NCI-H2107 treated with DMSO at 0.1 percent for 48 hours (cell line): Measurements from ENCODE around the gene CFAP57.

ENCODE experiments used
- DNase-seq: peaks from one replicate; lab custom pipeline; 2025; ENCODE audit not compliant: unreplicated experiment; lab: John Stamatoyannopoulos, UW

Gene CFAP57

DNA sequence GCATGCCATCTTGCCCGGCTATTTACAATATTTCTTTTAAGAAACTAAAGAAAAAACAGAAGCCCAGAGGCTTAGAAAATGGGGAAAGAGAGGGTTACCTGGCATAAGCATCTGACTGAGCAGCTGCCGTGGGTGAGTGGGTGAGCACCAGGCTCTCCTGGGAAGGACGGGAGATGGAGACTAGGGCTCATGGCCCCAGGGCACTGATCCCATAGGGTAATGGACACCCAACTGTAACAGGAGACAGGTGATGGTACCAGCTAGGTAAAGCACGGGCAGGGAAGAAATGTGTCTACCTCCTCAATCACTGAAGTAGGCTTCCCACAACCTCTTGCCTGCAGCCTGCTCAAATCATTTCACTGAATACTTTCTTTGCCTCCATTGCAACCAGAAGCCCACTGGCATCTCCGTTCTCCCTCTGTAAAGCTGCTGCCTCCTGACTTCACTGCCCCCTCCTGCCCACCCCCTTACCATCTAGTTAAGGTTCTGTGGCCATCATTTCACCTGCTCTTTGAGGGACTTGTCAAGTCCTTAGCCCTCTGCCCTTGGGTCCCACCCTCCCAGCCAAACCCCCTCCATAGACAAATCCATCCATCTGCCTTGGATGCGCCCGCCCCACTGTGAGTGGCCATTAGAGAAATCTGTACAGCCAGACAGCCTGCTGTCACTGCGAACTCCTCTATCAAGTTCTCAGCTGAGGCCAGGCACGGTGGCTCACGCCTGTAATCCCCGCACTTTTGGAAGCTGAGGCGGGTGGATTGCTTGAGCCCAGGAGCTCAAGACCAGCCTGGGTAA lies 103.9 kb downstream of the CFAP57 start:
- no peak for DNase-seq

DNA sequence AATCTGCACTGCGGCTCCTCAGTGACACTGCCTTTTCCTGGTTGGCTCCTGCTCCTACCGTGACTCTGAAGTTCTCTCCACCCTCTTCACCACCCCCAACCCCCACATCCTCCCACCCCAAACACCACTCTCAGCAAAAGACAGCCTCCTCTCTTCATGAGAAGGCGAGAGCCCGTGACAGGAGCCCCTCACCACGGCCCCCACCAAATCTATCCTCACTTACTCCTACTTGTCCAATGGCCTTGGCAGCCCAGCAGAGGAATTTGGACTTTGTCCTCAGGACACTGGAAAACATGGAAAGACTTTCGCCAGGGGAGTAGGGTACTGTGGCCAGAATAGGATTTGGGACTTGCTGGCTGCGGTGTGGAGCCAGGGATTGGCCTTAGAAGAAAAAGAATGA lies 104.5 kb downstream of the CFAP57 start:
- no peak for DNase-seq

DNA sequence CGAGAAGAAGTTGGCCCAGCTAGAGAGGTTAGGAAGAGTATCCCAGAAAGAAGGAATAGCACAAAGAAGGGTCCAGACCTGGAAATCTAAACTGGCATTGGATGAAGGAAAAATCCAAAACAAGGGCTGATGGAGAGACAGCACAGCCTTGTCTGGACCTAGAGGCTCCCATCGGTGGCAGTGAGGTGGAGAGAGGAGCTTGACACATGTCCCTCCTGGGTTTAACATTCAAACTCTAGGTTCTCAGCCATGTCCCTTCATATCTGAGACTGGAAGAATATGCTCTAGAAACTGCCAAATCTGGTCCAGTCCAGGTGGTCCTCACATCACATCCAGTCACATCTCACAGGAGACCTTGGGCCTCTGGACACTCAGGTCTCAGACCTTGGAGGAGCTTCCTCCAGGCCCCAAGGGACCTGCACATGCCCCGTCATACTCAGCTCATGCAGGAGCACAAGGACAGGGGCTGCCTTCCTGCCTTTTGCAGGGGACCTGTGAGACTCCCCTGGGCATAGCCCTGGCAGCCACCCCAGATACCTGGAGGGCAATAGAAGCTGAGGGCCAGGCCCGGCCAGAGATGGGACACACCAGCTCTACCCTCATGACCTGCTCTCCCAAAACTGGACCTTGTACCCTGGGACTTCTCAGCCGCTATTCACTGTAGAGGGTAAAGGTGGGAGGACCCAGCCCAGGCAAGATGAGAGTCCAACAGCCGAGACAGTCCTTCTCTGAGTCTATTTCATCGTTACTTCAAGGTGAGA lies 105.2 kb downstream of the CFAP57 start:
- DNase-seq, result no peak

DNA sequence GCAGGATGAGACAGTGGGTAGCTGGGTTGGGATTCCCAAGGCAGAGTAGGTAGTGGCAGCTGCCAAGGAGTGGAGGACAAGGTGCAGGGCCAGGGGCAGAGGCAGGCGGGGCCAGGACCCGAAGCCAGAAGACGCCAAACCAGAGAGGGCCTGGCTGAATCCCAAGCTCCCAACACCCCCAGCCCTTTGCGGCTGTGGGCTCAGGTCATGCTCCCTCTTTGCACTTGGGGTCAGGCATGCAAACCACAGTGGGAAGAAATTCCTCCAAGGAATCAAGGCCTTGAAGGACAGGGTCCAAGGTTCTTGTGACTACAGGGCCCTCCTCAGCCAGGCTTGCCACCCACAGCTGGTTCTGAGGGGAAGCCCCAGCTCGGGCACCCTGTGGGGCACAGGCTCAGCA lies 107.0 kb downstream of the CFAP57 start:
- no peak for DNase-seq

DNA sequence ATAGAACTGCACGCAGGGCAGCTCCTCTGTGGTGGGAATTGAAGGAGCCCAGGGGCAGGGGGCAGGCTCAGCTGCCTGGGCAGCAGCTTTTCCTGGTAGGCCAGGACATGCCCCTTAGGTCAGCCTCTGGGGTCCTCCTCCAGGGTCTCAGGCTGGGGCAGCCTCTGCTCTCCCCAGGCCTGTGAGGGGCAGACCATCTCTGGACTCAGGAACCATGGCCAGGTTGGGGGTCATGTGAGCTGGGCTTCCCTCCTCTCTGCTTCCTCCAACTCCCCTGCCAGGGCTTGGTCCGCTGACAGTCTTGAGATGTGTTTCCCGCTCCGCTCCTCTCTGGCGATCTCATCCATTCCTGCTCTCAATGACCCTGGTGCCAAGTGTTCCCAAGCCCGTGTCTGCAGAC lies 107.5 kb downstream of the CFAP57 start:
- DNase-seq, result no peak

DNA sequence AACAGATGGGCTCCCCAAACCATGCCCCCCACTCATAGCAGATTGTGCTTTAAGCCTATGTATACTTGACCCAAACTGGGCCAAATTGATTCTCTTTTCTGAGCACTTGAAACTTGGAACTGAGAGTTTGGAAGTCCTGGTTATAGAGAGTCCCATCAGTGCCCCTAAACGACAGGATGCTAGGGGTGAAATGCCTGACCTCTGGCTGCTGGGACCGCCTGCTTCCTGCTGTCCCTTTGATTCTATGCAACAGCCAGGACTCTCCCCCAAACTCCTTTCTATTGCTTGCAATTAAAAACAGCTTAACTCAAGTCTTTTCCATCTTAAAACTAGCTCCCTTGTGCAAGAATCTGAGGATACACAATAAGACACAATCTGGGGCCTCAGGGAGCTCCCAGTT lies 108.6 kb downstream of the CFAP57 start:
- DNase-seq, result no peak

DNA sequence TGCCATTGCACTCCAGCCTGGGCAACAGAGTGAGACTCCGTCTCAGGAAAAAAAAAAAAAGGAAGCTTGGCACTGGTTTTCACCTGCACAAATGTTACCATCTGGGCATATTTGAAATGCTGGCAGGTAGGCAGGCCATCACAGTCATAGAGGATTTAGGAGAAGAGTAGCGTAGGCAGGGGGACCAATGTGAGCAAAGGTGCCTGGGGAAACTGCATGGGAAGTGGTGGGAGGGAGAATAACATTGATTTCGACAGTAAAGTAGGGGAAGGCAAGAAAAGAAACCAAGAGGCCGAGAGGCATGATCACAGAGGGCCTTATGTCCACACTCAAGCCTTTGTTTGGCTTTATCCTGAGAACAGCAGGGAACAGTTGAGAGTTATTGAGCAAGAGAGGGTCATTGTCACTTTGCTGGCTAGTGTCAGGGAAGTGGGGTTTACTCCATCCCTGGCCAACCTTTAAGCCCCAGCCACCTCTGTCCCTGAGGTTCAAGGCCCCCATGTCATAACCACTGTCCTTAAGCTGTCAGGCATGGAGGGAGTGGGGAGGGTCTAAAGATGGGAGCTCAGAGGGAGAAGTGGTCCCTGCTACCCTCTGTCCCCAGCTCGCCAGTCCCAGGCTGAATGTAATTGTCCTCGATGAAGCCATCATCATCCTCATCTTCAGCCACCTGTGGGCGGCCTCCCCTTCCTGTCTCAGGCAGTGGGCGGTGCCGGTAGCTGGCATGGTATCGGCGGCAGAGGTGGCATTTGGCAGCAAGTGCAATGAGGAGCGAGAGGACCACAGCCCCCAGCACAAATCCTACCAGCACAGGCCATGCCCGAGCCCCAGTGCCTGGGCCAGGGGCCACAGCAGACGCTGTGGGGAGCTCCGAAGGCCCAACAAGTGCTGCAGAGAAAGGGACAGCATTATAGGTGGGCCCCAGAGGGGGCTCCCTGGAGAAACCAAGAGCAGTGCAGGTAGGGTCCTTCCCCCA lies 110.4 kb downstream of the CFAP57 start:
- DNase-seq, result no peak

DNA sequence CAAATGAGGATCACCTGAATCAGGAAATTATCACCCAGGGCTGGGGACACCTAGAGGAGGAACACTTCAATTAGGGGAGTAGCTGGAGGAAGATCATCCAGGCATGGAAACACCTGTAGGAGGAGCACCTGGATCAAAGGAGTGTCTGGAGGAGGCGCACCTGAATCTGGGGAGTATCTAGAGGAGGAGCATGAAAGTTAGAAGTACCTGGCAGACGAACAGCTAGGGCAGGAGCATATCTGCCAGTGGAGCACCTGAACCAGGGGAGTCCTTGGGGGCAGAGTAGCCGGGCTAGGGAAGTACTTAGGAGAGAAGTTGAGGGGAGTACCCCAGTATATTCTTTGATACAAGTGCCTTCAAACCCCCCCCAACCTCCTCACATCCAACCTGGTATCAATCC lies 111.9 kb downstream of the CFAP57 start:
- no peak for DNase-seq

DNA sequence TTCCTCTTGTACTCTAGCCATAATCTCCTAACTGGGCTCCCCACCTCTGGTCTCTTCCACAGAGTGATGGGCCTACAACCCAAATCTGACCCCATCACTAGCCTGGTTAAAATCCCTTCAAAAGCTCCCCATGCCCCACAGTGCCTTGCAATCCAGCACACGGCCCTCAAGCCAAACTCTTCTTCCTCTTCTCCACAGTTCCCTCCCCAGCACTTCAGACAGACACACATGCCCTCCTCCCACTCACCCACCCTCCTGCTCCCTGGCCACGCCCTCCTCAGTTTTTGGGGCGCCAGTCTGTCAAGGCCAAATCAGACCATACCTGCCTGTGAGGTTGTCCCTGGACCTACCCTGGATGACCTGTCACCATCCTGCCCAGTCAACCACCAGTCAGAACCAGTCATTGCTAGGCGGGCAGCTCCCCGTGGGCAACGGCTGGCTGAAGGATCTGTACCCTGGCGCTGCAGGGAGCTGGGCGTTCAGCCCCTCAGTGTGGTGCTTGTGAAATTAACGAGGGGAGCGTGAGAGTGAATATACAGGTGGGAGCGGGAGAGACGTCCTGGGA lies 112.5 kb downstream of the CFAP57 start:
- DNase-seq, result no peak

DNA sequence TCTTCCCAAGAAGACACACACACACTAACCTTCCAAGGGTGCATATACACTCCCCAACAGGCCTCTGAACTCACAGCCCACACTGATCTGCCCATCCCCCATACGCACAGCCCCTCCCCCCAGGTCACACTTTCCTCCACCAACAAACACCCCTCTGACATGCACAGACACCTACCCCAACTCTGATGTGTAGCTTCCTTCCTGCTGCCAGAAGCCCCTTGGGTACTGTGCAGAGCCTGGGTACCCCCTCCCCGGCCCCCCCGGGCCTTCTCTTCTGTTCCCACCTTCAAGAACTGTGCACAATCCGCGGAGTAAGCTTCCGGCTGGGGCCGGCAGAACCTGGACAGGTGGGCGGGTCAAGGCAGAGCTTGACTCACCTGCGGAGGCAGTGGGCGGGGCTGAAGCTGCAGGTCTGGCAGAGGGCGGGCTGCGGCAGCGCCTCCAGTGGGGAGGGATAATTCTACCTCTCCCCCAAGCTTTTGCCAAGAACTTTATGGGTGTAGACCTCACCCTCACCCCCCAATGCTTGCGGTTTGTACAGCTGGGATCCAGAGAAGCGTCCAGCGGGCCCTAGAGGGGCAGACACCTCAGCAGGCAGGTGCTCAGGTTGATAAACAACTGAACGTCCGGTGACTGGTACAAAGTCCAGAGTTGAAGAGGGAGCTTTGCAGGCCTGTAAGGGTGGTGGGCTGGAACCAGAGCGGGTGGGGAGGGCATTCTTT lies 113.3 kb downstream of the CFAP57 start, which contains the start of gene C1orf210:
C1orf210 (minus strand) TSS at position 313 of the 722 bp plus-strand sequence. CDS start 2,311 bp downstream, outside the sequence.
- DNase-seq, result peak; percentile 64

DNA sequence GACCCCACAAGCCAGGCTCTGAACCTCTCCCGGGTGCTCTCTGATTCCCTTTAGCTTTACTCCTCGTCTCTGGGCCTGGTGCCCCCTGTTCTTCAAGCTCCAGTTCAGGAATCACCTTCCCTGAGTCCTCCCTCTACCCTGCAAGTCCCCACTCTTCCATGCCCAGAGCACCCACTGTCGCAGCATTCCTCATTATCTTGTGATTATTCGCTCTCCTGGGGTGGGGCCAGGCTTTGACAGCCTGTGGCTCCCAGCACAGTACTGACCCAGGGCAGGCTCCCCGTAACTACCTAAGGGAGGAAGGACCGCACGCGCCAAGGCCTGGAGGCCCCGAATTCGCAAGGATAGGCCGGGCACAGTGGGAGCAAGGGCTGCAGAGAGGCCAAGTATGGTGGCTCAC lies 114.0 kb downstream of the CFAP57 start:
- DNase-seq, result no peak

DNA sequence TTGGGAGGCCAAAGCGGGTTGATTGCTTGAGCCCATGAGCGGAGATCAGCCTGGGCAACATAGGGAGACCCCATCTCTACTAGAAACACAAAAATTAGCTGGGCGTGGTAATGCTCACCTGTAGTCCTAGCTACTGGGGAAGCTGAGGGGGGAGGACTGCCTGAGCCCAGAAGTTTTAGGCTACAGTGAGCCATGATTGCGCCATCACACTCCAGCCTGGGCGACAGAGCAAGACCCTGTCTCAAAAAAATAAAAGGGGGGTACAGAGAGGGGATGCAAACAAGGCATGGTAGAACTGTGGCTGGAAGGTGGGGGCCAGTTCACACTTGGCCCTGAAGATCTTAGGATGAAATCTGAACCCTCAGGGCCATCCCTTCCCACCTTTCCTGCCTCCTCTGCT lies 114.4 kb downstream of the CFAP57 start:
- DNase-seq, result no peak

DNA sequence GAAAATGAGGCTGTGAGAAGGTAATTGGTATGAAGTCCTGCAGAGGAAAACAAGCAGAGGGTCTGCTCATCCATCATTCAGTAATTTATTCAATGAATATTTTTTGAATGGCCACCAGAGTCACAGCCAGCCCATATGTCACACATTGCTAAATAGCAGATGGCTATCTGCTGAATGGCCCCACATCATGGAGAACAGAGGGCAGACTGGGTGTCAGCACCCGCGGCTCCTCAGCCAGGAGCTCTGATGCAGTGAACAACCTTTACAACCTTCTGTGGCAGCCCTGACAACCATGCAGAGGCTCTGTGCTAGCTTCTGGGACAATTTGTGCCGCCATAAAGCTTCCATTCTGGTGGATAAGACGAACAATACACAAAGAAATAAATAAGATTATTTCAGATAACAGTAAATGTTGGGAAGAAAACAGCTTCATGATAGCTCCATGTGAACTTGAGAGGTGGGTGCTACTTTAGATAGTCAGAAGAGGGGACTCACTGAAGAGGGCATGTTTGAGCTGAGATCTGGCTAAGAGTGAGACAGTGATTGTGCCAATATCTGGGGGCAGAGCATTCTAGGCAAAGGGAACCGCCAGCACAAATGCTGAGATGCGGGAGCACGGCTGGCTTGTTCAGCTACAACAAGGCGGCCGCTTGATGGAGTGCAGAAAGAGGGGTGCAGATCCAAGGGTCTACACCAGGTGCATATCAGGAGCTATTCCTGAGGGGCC lies 116.1 kb downstream of the CFAP57 start:
- DNase-seq, result no peak

DNA sequence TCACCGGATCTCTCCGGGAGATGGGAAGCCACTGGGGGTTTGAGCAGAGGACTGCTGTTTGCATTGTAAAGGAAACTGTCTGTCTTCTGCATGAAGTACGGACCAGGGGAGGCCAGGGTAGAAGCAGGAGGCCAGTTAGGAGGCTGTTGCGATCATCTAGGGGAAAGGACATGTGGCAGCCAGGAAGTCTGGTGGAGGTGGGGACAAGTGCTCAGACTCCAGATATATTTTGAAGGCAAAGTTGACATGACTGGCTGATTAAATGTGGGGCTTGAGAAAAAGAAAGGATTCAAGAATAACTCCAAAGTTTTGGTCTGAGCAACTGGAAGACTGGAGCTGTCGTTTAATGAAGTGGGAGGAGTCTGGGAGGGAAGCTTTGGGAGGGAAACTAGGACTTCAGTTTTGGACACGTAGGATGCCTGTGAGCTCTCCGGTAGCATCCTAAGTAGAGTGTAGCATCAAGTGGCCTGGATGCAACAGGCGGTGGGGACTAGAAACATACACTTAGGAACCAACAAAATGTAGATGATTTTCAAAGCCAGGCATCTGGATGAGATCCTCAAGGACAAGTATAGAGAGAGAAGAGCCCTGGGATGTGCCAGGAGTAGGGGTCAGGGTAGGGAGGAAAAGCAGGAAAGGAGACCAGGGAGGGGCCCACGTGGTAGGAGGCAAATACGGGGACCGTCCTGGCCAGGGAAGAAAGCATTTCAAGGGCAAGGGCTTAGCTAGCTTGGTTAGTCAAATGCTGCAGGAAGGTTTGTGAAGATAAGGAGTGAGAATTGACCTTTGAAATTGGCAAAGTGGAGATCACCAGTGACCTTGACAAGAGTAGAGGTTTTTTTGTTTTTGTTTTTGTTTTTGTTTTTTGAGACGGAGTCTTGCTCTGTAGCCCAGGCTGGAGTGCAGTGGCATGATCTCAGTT lies 116.9 kb downstream of the CFAP57 start:
- DNase-seq, result no peak

DNA sequence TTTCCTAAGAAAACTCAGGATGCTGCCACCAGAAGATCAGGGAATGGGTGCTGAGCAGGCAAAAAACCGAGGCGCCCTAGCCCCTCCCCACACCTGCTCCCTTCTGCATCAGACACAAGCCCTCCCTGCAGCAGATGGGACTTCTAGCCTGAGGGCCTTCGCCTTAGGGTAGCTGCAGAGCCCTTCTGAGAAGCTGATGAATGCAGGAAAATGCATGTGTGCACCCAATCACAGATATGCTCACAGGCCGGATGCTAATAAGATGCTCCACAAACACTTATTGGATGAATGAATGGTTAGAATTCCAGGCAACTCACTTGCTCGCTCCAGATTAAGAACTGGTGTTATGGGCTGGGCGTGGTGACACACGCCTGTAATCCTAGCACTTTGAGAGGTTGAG lies 120.1 kb downstream of the CFAP57 start:
- DNase-seq, result no peak

DNA sequence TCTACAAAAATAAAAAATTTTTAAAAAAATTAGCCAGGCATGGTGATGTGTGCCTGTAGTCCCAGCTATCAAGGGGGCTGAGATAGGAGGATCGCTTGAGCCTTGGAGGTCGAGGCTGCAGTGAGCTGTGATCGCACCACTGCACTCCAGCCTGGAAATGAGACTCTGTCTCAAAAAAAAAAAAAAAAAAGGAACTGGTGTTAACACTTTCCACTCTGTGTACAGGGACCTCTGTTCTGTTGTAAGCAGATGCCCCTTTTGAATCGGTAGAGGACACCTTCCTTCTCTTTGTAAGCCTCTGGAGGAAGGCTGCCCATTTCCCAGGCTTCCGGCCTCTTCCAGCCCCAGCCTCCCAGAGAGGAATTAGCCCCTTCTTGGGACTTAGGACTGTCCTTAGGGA lies 120.5 kb downstream of the CFAP57 start:
- no peak for DNase-seq

DNA sequence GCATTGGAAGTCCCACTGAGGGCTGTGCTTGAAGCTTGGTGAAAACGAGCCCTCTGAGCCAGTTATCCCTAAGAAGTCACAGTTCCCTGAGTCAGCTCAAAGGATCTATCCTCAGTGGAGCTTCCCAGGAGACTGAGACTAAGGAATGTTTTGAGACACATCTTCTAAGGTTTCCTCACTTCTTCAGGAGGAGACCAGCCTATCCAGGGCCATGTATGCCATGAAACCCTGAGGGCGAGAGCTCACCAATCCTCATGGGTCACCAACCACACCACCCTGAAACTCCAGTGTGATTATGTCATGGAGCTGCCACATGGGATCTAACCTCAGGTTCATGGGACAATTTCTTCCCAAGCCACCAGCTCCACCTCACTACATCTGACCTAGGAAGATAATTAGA lies 121.0 kb downstream of the CFAP57 start:
- no peak for DNase-seq

DNA sequence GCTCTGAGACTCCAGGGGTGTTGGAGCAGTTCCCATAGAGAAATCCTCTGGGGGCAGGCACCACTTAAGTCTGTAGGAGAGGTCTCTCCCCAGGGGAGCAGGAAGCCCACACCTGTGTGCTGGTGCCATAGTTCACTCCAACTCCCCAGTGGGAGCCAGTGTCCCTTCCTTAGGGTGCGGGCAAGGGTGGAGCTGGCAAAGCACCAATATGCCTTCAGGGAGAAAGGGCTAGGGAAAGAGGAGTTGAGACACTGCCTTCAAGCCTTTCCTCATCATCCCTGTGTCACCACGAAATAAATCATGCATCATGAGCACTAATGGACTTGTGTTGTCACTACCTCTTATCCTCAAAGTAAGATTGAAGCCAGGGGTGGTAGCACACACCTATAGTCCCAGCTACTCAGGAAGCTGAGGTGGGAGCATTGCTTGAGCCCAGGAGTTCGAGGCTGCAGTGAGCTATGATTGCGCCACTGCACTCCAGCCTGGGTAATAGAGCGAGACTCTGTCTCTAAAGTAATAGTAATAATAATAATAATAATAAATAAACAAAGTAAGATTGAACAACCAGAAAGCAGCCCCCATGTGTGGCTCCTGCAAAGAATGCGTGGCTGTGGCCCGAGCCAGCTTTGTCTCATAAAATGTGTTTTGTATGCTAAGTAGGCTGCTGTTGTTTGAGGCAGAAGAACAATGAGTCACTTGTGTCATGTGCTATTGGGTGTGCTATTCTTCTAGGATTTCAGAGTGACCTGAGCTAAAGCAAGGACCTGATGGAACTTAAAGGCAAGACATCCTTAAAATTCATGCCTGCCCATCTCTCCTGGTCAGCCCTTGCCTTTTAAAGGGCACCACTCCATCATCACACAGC lies 122.0 kb downstream of the CFAP57 start:
- DNase-seq, result no peak
